ENCODE measurements around the gene TNNI2. TPM values are rescaled to one million over a fixed set of nuclear protein-coding genes. Genes with fewer than 3 reads are reported as not detected.
A peak's percentile ranks its signal among the peaks of the same experiment; 100 is the strongest.

Gene TNNI2
- polyA plus RNA-seq, 1 donor (not counting 4 experiments of a cell fraction or from before 2014, with no cell fraction given), result 10.7 TPM

DNA sequence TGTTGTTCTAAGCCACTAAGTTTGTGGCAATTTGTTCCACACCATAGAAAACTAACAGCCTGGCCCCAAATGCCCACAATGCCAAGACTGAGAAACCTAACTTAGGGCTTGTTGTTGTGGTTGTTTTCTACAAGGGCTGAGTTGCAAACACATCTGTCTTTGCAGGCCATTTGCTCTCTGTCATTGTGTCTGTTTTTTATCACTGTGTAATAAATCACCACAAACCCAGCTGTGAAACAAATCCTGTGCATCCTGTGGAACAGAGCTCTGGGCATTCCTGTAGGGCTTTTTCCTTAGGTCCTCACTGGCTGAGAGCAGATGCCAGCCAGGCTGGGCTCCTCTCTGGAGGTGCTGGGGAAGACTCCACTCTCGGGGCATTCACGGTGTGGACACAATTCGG lies 19.7 kb upstream of the TNNI2 start:
- Histone ChIP-seq H3K9me3 (ENCODE audit: control insufficient read depth, low read depth, low read length) (peaks cover 7% of the 10 kb centered on the region), H3K4me3 (ENCODE audit: control insufficient read depth in 2 of 3, extremely low read depth in 1 of 3, insufficient read depth in 2 of 3, low read depth in 1 of 3, low read length in 3 of 3) (no peak overlapping the region), H3K4me1 (ENCODE audit: control insufficient read depth, extremely low read depth, insufficient read depth, low read length) (peaks cover 18% of the 10 kb centered on the region), H3K9me1 (ENCODE audit: control insufficient read depth, extremely low read depth, insufficient read depth, low read length) (no peaks in the 10 kb centered on the region), H3K4me2 (ENCODE audit: control insufficient read depth, extremely low read depth, insufficient read depth, low read depth, low read length) (no peak overlapping the region), H3K79me2 (ENCODE audit: control insufficient read depth, insufficient read depth, low read length) (no peaks in the 10 kb centered on the region), H3K36me3 (ENCODE audit: control insufficient read depth in 2 of 2, extremely low read depth in 1 of 2, insufficient read depth in 2 of 2, low read length in 2 of 2) (no peaks in the 10 kb centered on the region), H3K27ac (ENCODE audit: control insufficient read depth, insufficient read depth, low read length) (no peak overlapping the region), H3K27me3 (ENCODE audit: control insufficient read depth, extremely low read depth, insufficient read depth, low read length) (no peaks in the 10 kb centered on the region), H3K9ac (ENCODE audit: control insufficient read depth, extremely low read depth, insufficient read depth, low read length) (no peak overlapping the region), H4K20me1 (ENCODE audit: control insufficient read depth, extremely low read depth, insufficient read depth, low read length) (no peaks in the 10 kb centered on the region), H2AFZ (ENCODE audit: control insufficient read depth, low read length) (no peak overlapping the region)
- TF ChIP-seq, protein P1, sequence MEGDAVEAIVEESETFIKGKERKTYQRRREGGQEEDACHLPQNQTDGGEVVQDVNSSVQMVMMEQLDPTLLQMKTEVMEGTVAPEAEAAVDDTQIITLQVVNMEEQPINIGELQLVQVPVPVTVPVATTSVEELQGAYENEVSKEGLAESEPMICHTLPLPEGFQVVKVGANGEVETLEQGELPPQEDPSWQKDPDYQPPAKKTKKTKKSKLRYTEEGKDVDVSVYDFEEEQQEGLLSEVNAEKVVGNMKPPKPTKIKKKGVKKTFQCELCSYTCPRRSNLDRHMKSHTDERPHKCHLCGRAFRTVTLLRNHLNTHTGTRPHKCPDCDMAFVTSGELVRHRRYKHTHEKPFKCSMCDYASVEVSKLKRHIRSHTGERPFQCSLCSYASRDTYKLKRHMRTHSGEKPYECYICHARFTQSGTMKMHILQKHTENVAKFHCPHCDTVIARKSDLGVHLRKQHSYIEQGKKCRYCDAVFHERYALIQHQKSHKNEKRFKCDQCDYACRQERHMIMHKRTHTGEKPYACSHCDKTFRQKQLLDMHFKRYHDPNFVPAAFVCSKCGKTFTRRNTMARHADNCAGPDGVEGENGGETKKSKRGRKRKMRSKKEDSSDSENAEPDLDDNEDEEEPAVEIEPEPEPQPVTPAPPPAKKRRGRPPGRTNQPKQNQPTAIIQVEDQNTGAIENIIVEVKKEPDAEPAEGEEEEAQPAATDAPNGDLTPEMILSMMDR (optimal IDR thresholded peaks at IDR 0.05 in 1 of 3, IDR thresholded peaks at IDR 0.05 in 1 of 3, conservative IDR thresholded peaks at IDR 0.05 in 1 of 3; ENCODE audit: extremely low read depth in 1 of 3, insufficient read depth in 2 of 3, low read length in 3 of 3), result no peak
- TF ChIP-seq EZH2 (IDR thresholded peaks at IDR 0.05; ENCODE audit: low read length), result no peak
- no peak for DNase-seq (ENCODE audit: low read depth, low spot score)
- dilution Hi-C loops (cut with MboI; ENCODE audit: extremely low pct_ligation_motif_present, low sequenced_read_pairs), result no loop called here
- peak; percentile 34 for FAIRE-seq

DNA sequence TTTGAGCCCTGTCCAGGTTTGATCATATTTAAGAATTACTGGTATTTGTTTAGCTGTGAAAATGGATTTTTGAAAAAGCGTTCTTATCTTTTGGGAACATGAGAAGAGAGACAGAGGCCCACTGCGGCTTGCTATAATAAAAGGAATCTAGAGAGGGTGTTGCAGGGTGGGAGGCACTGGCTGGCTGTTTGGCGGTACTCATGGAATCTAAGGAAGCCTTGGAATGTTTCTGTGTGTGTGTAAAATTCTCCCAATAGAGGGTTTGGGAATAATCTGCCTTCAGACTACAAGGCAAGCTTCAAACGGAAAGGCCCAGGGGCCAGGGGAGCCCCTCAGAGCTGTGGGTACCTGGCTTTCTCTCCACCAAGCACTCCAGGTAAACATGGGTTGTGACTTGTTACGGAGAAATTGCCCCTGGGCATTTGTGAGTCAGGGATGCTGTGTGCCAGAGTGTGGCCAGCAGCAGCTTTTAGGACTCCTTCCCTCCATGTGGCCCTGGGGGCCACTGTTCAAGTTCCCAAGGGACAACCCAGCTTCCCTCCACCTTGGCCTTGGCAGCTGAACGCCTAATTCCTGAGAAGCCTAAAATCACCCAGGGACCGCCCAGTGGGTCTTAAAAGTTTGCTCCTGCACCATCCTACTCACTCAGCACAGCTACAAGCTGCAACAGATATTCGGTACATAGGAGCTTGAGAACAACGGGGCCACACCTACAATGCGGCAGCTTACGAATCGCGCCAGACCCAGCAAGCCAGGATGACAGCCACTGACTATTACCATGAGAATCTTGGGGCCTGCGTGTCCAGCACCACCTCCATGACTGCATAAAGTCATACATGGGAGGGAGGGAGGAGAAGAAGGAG lies 18.1 kb upstream of the TNNI2 start:
- no peak for TF ChIP-seq EZH2 (IDR thresholded peaks at IDR 0.05; ENCODE audit: low read length)
- TF ChIP-seq, protein P1 (optimal IDR thresholded peaks at IDR 0.05 in 1 of 3, IDR thresholded peaks at IDR 0.05 in 1 of 3, conservative IDR thresholded peaks at IDR 0.05 in 1 of 3; ENCODE audit: extremely low read depth in 1 of 3, insufficient read depth in 2 of 3, low read length in 3 of 3), result no peak
- Histone ChIP-seq H2AFZ (ENCODE audit: control insufficient read depth, low read length) (no peak overlapping the region), H3K4me1 (ENCODE audit: control insufficient read depth, extremely low read depth, insufficient read depth, low read length) (peaks cover 18% of the 10 kb centered on the region), H3K27ac (ENCODE audit: control insufficient read depth, insufficient read depth, low read length) (peak overlapping the region; percentile 55), H3K27me3 (ENCODE audit: control insufficient read depth, extremely low read depth, insufficient read depth, low read length) (no peaks in the 10 kb centered on the region), H3K9me1 (ENCODE audit: control insufficient read depth, extremely low read depth, insufficient read depth, low read length) (no peaks in the 10 kb centered on the region), H4K20me1 (ENCODE audit: control insufficient read depth, extremely low read depth, insufficient read depth, low read length) (no peaks in the 10 kb centered on the region), H3K79me2 (ENCODE audit: control insufficient read depth, insufficient read depth, low read length) (no peaks in the 10 kb centered on the region), H3K36me3 (ENCODE audit: control insufficient read depth in 2 of 2, extremely low read depth in 1 of 2, insufficient read depth in 2 of 2, low read length in 2 of 2) (no peaks in the 10 kb centered on the region), H3K4me2 (ENCODE audit: control insufficient read depth, extremely low read depth, insufficient read depth, low read depth, low read length) (peak overlapping the region; percentile 39), H3K9ac (ENCODE audit: control insufficient read depth, extremely low read depth, insufficient read depth, low read length) (peak overlapping the region; percentile 14), H3K9me3 (ENCODE audit: control insufficient read depth, low read depth, low read length) (peaks cover 7% of the 10 kb centered on the region), H3K4me3 (ENCODE audit: control insufficient read depth in 2 of 3, extremely low read depth in 1 of 3, insufficient read depth in 2 of 3, low read depth in 1 of 3, low read length in 3 of 3) (no peak overlapping the region)
- no peak for FAIRE-seq
- peak; percentile 91 for DNase-seq (ENCODE audit: low read depth, low spot score)
- dilution Hi-C loops (cut with MboI; ENCODE audit: extremely low pct_ligation_motif_present, low sequenced_read_pairs), result no loop called here
